H9 (cell line): ENCODE data around the gene VPS13C. TPM values are rescaled to one million over a fixed set of nuclear protein-coding genes. Genes with fewer than 3 reads are reported as not detected.

ENCODE experiments used
- DNase-seq: peaks from one replicate; pipeline ENCODE4 v3.0.0-alpha.2; 2017
- H2AFZ ChIP-seq: one replicate; pipeline ENCODE4 v1.6.1; 2013; ENCODE audit warnings: mild to moderate bottlenecking, low read length, control low read depth, moderate library complexity
- H2AK5ac ChIP-seq: 2 replicates; pipeline ENCODE4 v1.6.1; 2013; ENCODE audit warnings: low read length, control low read depth, mixed read lengths; ENCODE audit not compliant: insufficient read length
- H2BK120ac ChIP-seq: one replicate; pipeline ENCODE4 v1.6.1; 2013; ENCODE audit warnings: low read depth, mild to moderate bottlenecking, low read length, control low read depth, inconsistent platforms; ENCODE audit not compliant: poor library complexity, severe bottlenecking
- H2BK12ac ChIP-seq: 2 replicates; pipeline ENCODE4 v1.6.1; 2013; ENCODE audit warnings: low read length, control low read depth, mixed read lengths, low read depth; ENCODE audit not compliant: insufficient read length
- H2BK15ac ChIP-seq: 2 replicates; pipeline ENCODE4 v1.6.1; 2013; ENCODE audit warnings: low read depth, low read length, control low read depth
- H2BK20ac ChIP-seq: one replicate; pipeline ENCODE4 v1.6.1; 2013; ENCODE audit warnings: low read depth, mild to moderate bottlenecking, low read length, control low read depth, inconsistent platforms; ENCODE audit not compliant: poor library complexity, severe bottlenecking
- H2BK5ac ChIP-seq: 2 replicates; pipeline ENCODE4 v1.6.1; 2013; ENCODE audit warnings: low read length, control low read depth, mixed read lengths; ENCODE audit not compliant: insufficient read length
- H3K14ac ChIP-seq: 2 replicates; pipeline ENCODE4 v1.6.1; 2013; ENCODE audit warnings: low read length, control low read depth; ENCODE audit not compliant: insufficient read depth
- H3K18ac ChIP-seq: 2 replicates; pipeline ENCODE4 v1.6.1; 2013; ENCODE audit warnings: low read depth, mild to moderate bottlenecking, mixed read lengths, low read length, control low read depth; ENCODE audit not compliant: insufficient read length
- H3K23ac ChIP-seq: 2 replicates; pipeline ENCODE4 v1.6.1; 2013; ENCODE audit warnings: low read length, control low read depth, mixed read lengths, low read depth; ENCODE audit not compliant: insufficient read length
- H3K23me2 ChIP-seq: 2 replicates; pipeline ENCODE4 v1.6.1; 2013; ENCODE audit warnings: low read depth, mild to moderate bottlenecking, mixed read lengths, low read length, control low read depth; ENCODE audit not compliant: insufficient read length, poor library complexity, severe bottlenecking
- H3K27ac ChIP-seq: 2 replicates; pipeline ENCODE4 v1.5.1; 2013; ENCODE audit warnings: low read length, control low read depth, mixed read lengths, low read depth; ENCODE audit not compliant: insufficient read length
- H3K27me3 ChIP-seq: 2 replicates; pipeline ENCODE4 v1.6.1; 2013; ENCODE audit warnings: low read length, control low read depth, inconsistent platforms; ENCODE audit not compliant: insufficient read depth
- H3K4ac ChIP-seq: 2 replicates; pipeline ENCODE4 v1.6.1; 2013; ENCODE audit warnings: low read depth, mild to moderate bottlenecking, control low read depth, inconsistent platforms, low read length, moderate library complexity
- H3K4me1 ChIP-seq: 2 replicates; pipeline ENCODE4 v1.6.1; 2013; ENCODE audit warnings: low read length, control low read depth, inconsistent platforms; ENCODE audit not compliant: insufficient read depth
- H3K4me2 ChIP-seq: 2 replicates; pipeline ENCODE4 v1.6.1; 2013; ENCODE audit warnings: low read length, control low read depth, mixed read lengths; ENCODE audit not compliant: insufficient read length, insufficient read depth
- H3K56ac ChIP-seq: 2 replicates; pipeline ENCODE4 v1.6.1; 2013; ENCODE audit warnings: low read depth, mild to moderate bottlenecking, mixed read lengths, low read length, control low read depth; ENCODE audit not compliant: insufficient read length
- H3K79me1 ChIP-seq: 2 replicates; pipeline ENCODE4 v1.6.1; 2013; ENCODE audit warnings: low read depth, mild to moderate bottlenecking, moderate library complexity, low read length, control low read depth, inconsistent platforms; ENCODE audit not compliant: insufficient read depth, poor library complexity, severe bottlenecking
- H3K79me2 ChIP-seq: 2 replicates; pipeline ENCODE4 v1.6.1; 2013; ENCODE audit warnings: low read length, control low read depth, inconsistent platforms; ENCODE audit not compliant: insufficient read depth
- H3K9ac ChIP-seq: 2 replicates; pipeline ENCODE4 v1.6.1; 2013; ENCODE audit warnings: low read length, control low read depth, mixed read lengths; ENCODE audit not compliant: insufficient read length; ENCODE audit errors: extremely low read depth
- H3K9me3 ChIP-seq: one replicate; pipeline ENCODE4 v1.6.1; 2013; ENCODE audit warnings: low read depth, low read length, inconsistent platforms; ENCODE audit not compliant: control insufficient read depth
- H3T11ph ChIP-seq: one replicate; pipeline ENCODE4 v1.6.1; 2013; ENCODE audit warnings: mild to moderate bottlenecking, low read length, control low read depth, inconsistent platforms
- H4K20me1 ChIP-seq: one replicate; pipeline ENCODE4 v1.6.1; 2013; ENCODE audit not compliant: control insufficient read depth, insufficient read length, insufficient read depth
- H4K5ac ChIP-seq: 2 replicates; pipeline ENCODE4 v1.6.1; 2013; ENCODE audit warnings: low read depth, mild to moderate bottlenecking, mixed read lengths, low read length, control low read depth; ENCODE audit not compliant: insufficient read length
- H4K8ac ChIP-seq: replicated peaks from 2 replicates; pipeline ENCODE4 v1.6.1; 2013; ENCODE audit warnings: low read length, control low read depth, mixed read lengths, low read depth; ENCODE audit not compliant: insufficient read length
- H4K91ac ChIP-seq: 2 replicates; pipeline ENCODE4 v1.6.1; 2013; ENCODE audit warnings: low read depth, mild to moderate bottlenecking, moderate library complexity, mixed read lengths, low read length, control low read depth; ENCODE audit not compliant: insufficient read length
- H3K27ac Mint-ChIP-seq, 3 experiments: 2 replicates in 2 of 3; 3 replicates in 1 of 3; pipeline ENCODE4 v1.8.0; 2020 to 2021; ENCODE audit warnings: mixed read lengths in 3 of 3, mild to moderate bottlenecking in 1 of 3, moderate library complexity in 1 of 3
- H3K27me3 Mint-ChIP-seq: 2 replicates; pipeline ENCODE4 v1.8.0; 2021; ENCODE audit warnings: low read depth, mild to moderate bottlenecking, moderate library complexity, mixed read lengths
- H3K36me3 Mint-ChIP-seq, 3 experiments: 2 replicates in 2 of 3; 3 replicates in 1 of 3; pipeline ENCODE4 v1.8.0; 2020 to 2021; ENCODE audit warnings: low read depth in 3 of 3, mixed read lengths in 3 of 3; ENCODE audit not compliant: insufficient read depth in 1 of 3
- H3K4me1 Mint-ChIP-seq, 2 experiments: 2 replicates each; pipeline ENCODE4 v1.8.0; 2020; ENCODE audit warnings: mixed read lengths in 2 of 2
- H3K4me3 Mint-ChIP-seq, 2 experiments: 2 replicates in 1 of 2; 3 replicates in 1 of 2; pipeline ENCODE4 v1.8.0; 2020 to 2021; ENCODE audit warnings: mild to moderate bottlenecking in 2 of 2, mixed read lengths in 2 of 2, moderate library complexity in 1 of 2
- H3K9me3 Mint-ChIP-seq, 2 experiments: 2 replicates in 1 of 2; 3 replicates in 1 of 2; pipeline ENCODE4 v1.8.0; 2020; ENCODE audit warnings: mild to moderate bottlenecking in 2 of 2, mixed read lengths in 2 of 2, moderate library complexity in 1 of 2
- total RNA-seq: library from RNA; stranded (reverse); gene quantifications from 2 replicates; pipeline ENCODE4 v1.2.1, GENCODE V29; 2021
- TF ChIP-seq, protein P1 (sequence below): fragments of 200-600 bp; sonication (generic); conservative IDR thresholded peaks from 3 replicates; pipeline ENCODE4 v1.8.0; 2021; ENCODE audit warnings: antibody characterized with exemption, mild to moderate bottlenecking

The VPS13C gene
- total RNA-seq, 1 experiment from 2014 or later, result 14.2 TPM

DNA sequence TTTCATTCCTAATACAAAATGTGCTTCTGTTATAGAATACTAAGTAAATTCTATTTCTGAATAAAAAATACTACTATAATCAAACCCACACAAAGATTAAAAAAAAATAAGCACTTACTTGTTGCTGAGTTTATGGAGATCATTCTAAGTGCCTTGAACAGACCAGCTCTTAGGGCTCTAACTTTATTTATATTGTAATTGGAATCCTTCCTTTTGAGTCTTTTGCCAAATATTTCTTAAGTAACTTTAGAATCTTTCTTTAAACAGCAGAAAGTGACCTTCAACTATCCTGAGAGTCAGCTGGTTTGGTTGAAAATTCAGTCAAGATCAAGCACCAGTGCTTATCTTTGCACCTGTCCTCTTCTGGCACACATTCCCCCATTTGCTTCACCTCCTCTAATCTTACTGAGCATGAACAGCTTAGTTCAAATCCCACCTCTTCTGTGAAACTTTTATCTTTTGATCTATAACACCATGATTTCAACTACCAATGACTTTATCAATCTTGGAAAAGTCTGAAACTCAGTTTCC lies 149.3 kb downstream of the VPS13C start:
- H3K4ac ChIP-seq, result no peak overlapping the region
- no peak overlapping the region for H2BK12ac ChIP-seq

More for the DNA sequence above, 149.3 kb downstream of the VPS13C start:
- H3K56ac ChIP-seq, result no peak overlapping the region
- no peak overlapping the region for H2AK5ac ChIP-seq
- no peaks in the 10 kb centered on the region for H3K23me2 ChIP-seq
- H2BK20ac ChIP-seq, result no peak overlapping the region
- peaks cover 0 to 5% (median 2%) of the 10 kb centered on the region in 3 experiments; a peak in 3 of 7 replicates for H3K36me3 Mint-ChIP-seq
- H2BK120ac ChIP-seq, result no peak overlapping the region
- H4K8ac ChIP-seq, result no peak overlapping the region
- DNase-seq, result no peak
- no peak overlapping the region for H3K27ac Mint-ChIP-seq
- H2AFZ ChIP-seq, result no peak overlapping the region
- no peak overlapping the region for H3K9ac ChIP-seq
- no peak overlapping the region for H3K4me3 Mint-ChIP-seq
- H4K91ac ChIP-seq, result no peak overlapping the region
- H4K5ac ChIP-seq, result no peak overlapping the region
- H3K4me2 ChIP-seq, result no peak overlapping the region
- H3K79me2 ChIP-seq, result no peaks in the 10 kb centered on the region
- H3T11ph ChIP-seq, result no peak overlapping the region
- no peaks in the 10 kb centered on the region for H3K27me3 ChIP-seq
- H2BK15ac ChIP-seq, result no peak overlapping the region
- no peak overlapping the region for H3K18ac ChIP-seq
- H3K4me1 Mint-ChIP-seq, result no peaks in the 10 kb centered on the region
- H3K79me1 ChIP-seq, result no peaks in the 10 kb centered on the region
- no peaks in the 10 kb centered on the region for H3K27me3 Mint-ChIP-seq
- no peak overlapping the region for H3K23ac ChIP-seq
- no peak overlapping the region for H2BK5ac ChIP-seq
- no peak overlapping the region for H3K27ac ChIP-seq
- no peaks in the 10 kb centered on the region for H3K4me1 ChIP-seq
- no peaks in the 10 kb centered on the region for H3K9me3 ChIP-seq
- H4K20me1 ChIP-seq, result no peaks in the 10 kb centered on the region
- H3K14ac ChIP-seq, result no peak overlapping the region
- TF ChIP-seq, protein P1, sequence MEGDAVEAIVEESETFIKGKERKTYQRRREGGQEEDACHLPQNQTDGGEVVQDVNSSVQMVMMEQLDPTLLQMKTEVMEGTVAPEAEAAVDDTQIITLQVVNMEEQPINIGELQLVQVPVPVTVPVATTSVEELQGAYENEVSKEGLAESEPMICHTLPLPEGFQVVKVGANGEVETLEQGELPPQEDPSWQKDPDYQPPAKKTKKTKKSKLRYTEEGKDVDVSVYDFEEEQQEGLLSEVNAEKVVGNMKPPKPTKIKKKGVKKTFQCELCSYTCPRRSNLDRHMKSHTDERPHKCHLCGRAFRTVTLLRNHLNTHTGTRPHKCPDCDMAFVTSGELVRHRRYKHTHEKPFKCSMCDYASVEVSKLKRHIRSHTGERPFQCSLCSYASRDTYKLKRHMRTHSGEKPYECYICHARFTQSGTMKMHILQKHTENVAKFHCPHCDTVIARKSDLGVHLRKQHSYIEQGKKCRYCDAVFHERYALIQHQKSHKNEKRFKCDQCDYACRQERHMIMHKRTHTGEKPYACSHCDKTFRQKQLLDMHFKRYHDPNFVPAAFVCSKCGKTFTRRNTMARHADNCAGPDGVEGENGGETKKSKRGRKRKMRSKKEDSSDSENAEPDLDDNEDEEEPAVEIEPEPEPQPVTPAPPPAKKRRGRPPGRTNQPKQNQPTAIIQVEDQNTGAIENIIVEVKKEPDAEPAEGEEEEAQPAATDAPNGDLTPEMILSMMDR, result no peak
- no peaks in the 10 kb centered on the region for H3K9me3 Mint-ChIP-seq
